HepG2 (cell line): ENCODE data around the gene SYT9. TPM values are rescaled to one million over a fixed set of nuclear protein-coding genes. Genes with fewer than 3 reads are reported as not detected.

ENCODE experiments used
- ATAC-seq: fragments of 200-7000 bp; cut with Tn5 transposase; 3 replicates; pipeline ENCODE4 v1.9.1; 2020; ENCODE audit warnings: mild to moderate bottlenecking, moderate library complexity
- BruUV-seq: library from RNA; stranded (reverse); fragments of 400-500 nt; replicated peaks from 2 replicates; lab custom pipeline; 2021; lab: Mats Ljungman, UMichigan
- CTCF ChIA-PET: fragments of 300-600 bp; formaldehyde crosslinking; extraction: SDS; loops from one replicate; lab custom pipeline; 2021; ENCODE audit warnings: low total read pairs, inconsistent platforms, low intra/inter-chr PET ratio; lab: Yijun Ruan, JAX
- POLR2A ChIA-PET: fragments of 350-600 bp; sonication (Branson Sonifier 250); formaldehyde crosslinking; loops from one replicate; lab custom pipeline; 2020; ENCODE audit warnings: antibody characterized with exemption, inconsistent platforms; lab: Yijun Ruan, JAX
- DNase-seq: peaks from one replicate; pipeline ENCODE4 v3.0.0-alpha.2; 2015; ENCODE audit warnings: low spot score
- FAIRE-seq: peaks from 3 replicates; lab custom pipeline; 2011; peaks lifted over from hg19 to GRCh38; lab: Jason Lieb, UNC
- H2AFZ ChIP-seq: one replicate; pipeline ENCODE4 v1.6.1; 2011; ENCODE audit warnings: low read length, inconsistent platforms
- H3K27ac ChIP-seq: fragments of 300-600 bp; 3 replicates; pipeline ENCODE4 v1.8.0; 2011; ENCODE audit warnings: mixed run types, mild to moderate bottlenecking, mixed read lengths, low read length, inconsistent platforms; ENCODE audit not compliant: insufficient read depth; ENCODE audit errors: extremely low read length
- H3K27me3 ChIP-seq, 2 experiments: fragments of 200-600 bp in 1 of 2; 2 replicates in 1 of 2; 3 replicates in 1 of 2; pipeline versions ENCODE4 v1.6.0 to v1.8.0; 2011; ENCODE audit warnings: low read length in 2 of 2, mild to moderate bottlenecking in 2 of 2, moderate library complexity in 2 of 2, inconsistent platforms in 1 of 2; ENCODE audit not compliant: insufficient read depth in 2 of 2, control insufficient read depth in 1 of 2
- H3K36me3 ChIP-seq, 2 experiments: fragments of 200-600 bp in 1 of 2; replicated peaks in 1 of 2; 2 replicates in 1 of 2; 3 replicates in 1 of 2; pipeline versions ENCODE4 v1.5.1 to v1.8.0; 2011; ENCODE audit warnings: low read length in 2 of 2, inconsistent platforms in 1 of 2; ENCODE audit not compliant: insufficient read depth in 2 of 2, control insufficient read depth in 1 of 2
- H3K4me1 ChIP-seq: 2 replicates; pipeline ENCODE4 v1.5.1; 2012; ENCODE audit warnings: low read length, inconsistent platforms; ENCODE audit not compliant: insufficient read depth
- H3K4me2 ChIP-seq: 2 replicates; pipeline ENCODE4 v1.6.0; 2011; ENCODE audit warnings: low read depth, low read length, inconsistent platforms
- H3K4me3 ChIP-seq, 3 experiments: fragments of 200-600 bp in 1 of 3; sonication (generic), shearing (Covaris generic) in 1 of 3; replicated peaks in 1 of 3; 2 replicates each; pipeline ENCODE4 v1.5.1; 2011 to 2016; ENCODE audit warnings: low read length in 3 of 3, inconsistent platforms in 2 of 3, low read depth in 2 of 3, mild to moderate bottlenecking in 2 of 3, control low read depth in 1 of 3, mixed read lengths in 1 of 3; ENCODE audit not compliant: insufficient read depth in 1 of 3
- H3K79me2 ChIP-seq: one replicate; pipeline ENCODE4 v1.6.1; 2011; ENCODE audit warnings: low read length, inconsistent platforms; ENCODE audit not compliant: insufficient read depth
- H3K9ac ChIP-seq: 2 replicates; pipeline ENCODE4 v1.6.0; 2011; ENCODE audit warnings: mild to moderate bottlenecking, low read depth, low read length, inconsistent platforms; ENCODE audit not compliant: insufficient read depth
- H3K9me3 ChIP-seq: 2 replicates; pipeline ENCODE4 v1.5.1; 2012; ENCODE audit warnings: mild to moderate bottlenecking, low read length
- H4K20me1 ChIP-seq: 2 replicates; pipeline ENCODE4 v1.6.0; 2011; ENCODE audit warnings: inconsistent platforms, mild to moderate bottlenecking, low read length, moderate library complexity; ENCODE audit not compliant: insufficient read depth
- AHR ChIP-seq: IDR thresholded peaks from 2 replicates; pipeline ENCODE4 v1.6.1; 2018; ENCODE audit warnings: missing genetic modification reagents, missing compliant biosample characterization
- HOXA9 ChIP-seq: sonication (generic); formaldehyde crosslinking; IDR thresholded peaks from 2 replicates; pipeline ENCODE4 v1.8.1; 2022; ENCODE audit warnings: missing genetic modification reagents, mild to moderate bottlenecking, moderate library complexity, borderline replicate concordance
- MLLT10 ChIP-seq: sonication (generic); formaldehyde crosslinking; IDR thresholded peaks from 2 replicates; pipeline ENCODE4 v1.4.0; 2020; ENCODE audit warnings: missing genetic modification reagents
- PHF20 ChIP-seq: sonication (generic); formaldehyde crosslinking; IDR thresholded peaks from 2 replicates; pipeline ENCODE4 v1.5.0; 2020; ENCODE audit warnings: mild to moderate bottlenecking, missing genetic modification reagents
- POLR2AphosphoS2 ChIP-seq: IDR thresholded peaks from 2 replicates; pipeline ENCODE4 v1.6.1; 2011; ENCODE audit warnings: low read depth, low read length, improper control_type of control experiment
- RFXAP ChIP-seq: sonication (generic); formaldehyde crosslinking; IDR thresholded peaks from 2 replicates; pipeline ENCODE4 v1.4.0; 2020; ENCODE audit warnings: missing genetic modification reagents, borderline replicate concordance
- SAFB2 ChIP-seq: sonication (generic); formaldehyde crosslinking; IDR thresholded peaks from 2 replicates; pipeline ENCODE4 v1.5.1; 2020; ENCODE audit warnings: missing genetic modification reagents, low read depth, mild to moderate bottlenecking, borderline replicate concordance
- SRSF1 ChIP-seq: fragments of 200-400 bp; formaldehyde crosslinking; optimal IDR thresholded peaks from 2 replicates; pipeline ENCODE3; 2017; ENCODE audit warnings: mild to moderate bottlenecking, low read depth, low read length, moderate library complexity
- STAG1 ChIP-seq: sonication (generic); formaldehyde crosslinking; IDR thresholded peaks from 2 replicates; pipeline ENCODE4 v1.4.0; 2020; ENCODE audit warnings: missing genetic modification reagents
- ZBTB37 ChIP-seq: sonication (generic); formaldehyde crosslinking; IDR thresholded peaks from 2 replicates; pipeline ENCODE4 v1.4.0; 2020; ENCODE audit warnings: mild to moderate bottlenecking, missing genetic modification reagents
- ZFP41 ChIP-seq: sonication (generic); formaldehyde crosslinking; IDR thresholded peaks from 2 replicates; pipeline ENCODE4 v1.4.0; 2020; ENCODE audit warnings: mild to moderate bottlenecking, missing genetic modification reagents, borderline replicate concordance
- ZNF329 ChIP-seq: sonication (generic); formaldehyde crosslinking; IDR thresholded peaks from 2 replicates; pipeline ENCODE4 v1.9.0; 2021; ENCODE audit warnings: low read depth, mild to moderate bottlenecking, missing genetic modification reagents
- ZNF891 ChIP-seq: sonication (generic); formaldehyde crosslinking; IDR thresholded peaks from 2 replicates; pipeline ENCODE4 v1.5.0; 2020; ENCODE audit warnings: mild to moderate bottlenecking, missing genetic modification reagents
- in situ Hi-C: cut with HindIII; loops from 2 replicates; pipeline ENCODE4 v1.10.0; 2017; ENCODE audit warnings: low pct_unique_long_range_greater_than_20kb; ENCODE audit not compliant: extremely low pct_ligation_motif_present
- intact Hi-C: fragments of 100-400 bp; cut with micrococcal nuclease; formaldehyde crosslinking; loops from one replicate; pipeline ENCODE4 v1.10.0; 2022; ENCODE audit not compliant: unreplicated experiment
- polyA plus RNA-seq, 8 experiments: library from polyadenylated mRNA; depleted of rRNA in 3 of 8; stranded (reverse) in 7 of 8; unstranded in 1 of 8; fragments of >200 nt; fragmentation: Illumina TruSeq in 4 of 8; extraction: Trizol in 4 of 8; gene quantifications; 2 replicates each; pipeline versions ENCODE4 v1.2.1 to v1.2.3, GENCODE V29; 2011 to 2016; ENCODE audit warnings: low read depth in 4 of 8, missing spikeins in 1 of 8, mixed read lengths in 1 of 8; ENCODE audit not compliant: insufficient read depth in 1 of 8
- total RNA-seq, 5 experiments: library from RNA; depleted of rRNA; stranded (reverse); fragments of >200 nt; fragmentation: Illumina TruSeq; extraction: Trizol; gene quantifications; 2 replicates each; pipeline ENCODE4 v1.2.3, GENCODE V29; 2016; ENCODE audit warnings: low read depth in 1 of 5
- TF ChIP-seq, protein P1 (sequence below): IDR thresholded peaks from 2 replicates; pipeline ENCODE4 v1.6.1; 2016; ENCODE audit warnings: low read depth, missing genetic modification reagents, missing compliant biosample characterization
- TF ChIP-seq, protein P2 (sequence below): sonication (generic); formaldehyde crosslinking; conservative IDR thresholded peaks from 2 replicates; pipeline ENCODE4 v1.4.0; 2020; ENCODE audit warnings: missing genetic modification reagents

The SYT9 gene
- total and polyA plus RNA-seq, 2 of the 13 experiments (the other 11 are each of a cell fraction or from before 2014, with no cell fraction given), result not detected

GRCh38 chr11:7383406-7383805, 131.7 kb downstream of the SYT9 start (continued):
- no peak for TF ChIP-seq HOXA9 (CRISPR knock-in tag)
- no peak for TF ChIP-seq POLR2AphosphoS2
- no peak for TF ChIP-seq RFXAP (CRISPR knock-in tag)
- TF ChIP-seq, protein P1, sequence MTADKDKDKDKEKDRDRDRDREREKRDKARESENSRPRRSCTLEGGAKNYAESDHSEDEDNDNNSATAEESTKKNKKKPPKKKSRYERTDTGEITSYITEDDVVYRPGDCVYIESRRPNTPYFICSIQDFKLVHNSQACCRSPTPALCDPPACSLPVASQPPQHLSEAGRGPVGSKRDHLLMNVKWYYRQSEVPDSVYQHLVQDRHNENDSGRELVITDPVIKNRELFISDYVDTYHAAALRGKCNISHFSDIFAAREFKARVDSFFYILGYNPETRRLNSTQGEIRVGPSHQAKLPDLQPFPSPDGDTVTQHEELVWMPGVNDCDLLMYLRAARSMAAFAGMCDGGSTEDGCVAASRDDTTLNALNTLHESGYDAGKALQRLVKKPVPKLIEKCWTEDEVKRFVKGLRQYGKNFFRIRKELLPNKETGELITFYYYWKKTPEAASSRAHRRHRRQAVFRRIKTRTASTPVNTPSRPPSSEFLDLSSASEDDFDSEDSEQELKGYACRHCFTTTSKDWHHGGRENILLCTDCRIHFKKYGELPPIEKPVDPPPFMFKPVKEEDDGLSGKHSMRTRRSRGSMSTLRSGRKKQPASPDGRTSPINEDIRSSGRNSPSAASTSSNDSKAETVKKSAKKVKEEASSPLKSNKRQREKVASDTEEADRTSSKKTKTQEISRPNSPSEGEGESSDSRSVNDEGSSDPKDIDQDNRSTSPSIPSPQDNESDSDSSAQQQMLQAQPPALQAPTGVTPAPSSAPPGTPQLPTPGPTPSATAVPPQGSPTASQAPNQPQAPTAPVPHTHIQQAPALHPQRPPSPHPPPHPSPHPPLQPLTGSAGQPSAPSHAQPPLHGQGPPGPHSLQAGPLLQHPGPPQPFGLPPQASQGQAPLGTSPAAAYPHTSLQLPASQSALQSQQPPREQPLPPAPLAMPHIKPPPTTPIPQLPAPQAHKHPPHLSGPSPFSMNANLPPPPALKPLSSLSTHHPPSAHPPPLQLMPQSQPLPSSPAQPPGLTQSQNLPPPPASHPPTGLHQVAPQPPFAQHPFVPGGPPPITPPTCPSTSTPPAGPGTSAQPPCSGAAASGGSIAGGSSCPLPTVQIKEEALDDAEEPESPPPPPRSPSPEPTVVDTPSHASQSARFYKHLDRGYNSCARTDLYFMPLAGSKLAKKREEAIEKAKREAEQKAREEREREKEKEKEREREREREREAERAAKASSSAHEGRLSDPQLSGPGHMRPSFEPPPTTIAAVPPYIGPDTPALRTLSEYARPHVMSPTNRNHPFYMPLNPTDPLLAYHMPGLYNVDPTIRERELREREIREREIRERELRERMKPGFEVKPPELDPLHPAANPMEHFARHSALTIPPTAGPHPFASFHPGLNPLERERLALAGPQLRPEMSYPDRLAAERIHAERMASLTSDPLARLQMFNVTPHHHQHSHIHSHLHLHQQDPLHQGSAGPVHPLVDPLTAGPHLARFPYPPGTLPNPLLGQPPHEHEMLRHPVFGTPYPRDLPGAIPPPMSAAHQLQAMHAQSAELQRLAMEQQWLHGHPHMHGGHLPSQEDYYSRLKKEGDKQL (CRISPR knock-in tag), result no peak
- TF ChIP-seq SRSF1, result no peak

DNA sequence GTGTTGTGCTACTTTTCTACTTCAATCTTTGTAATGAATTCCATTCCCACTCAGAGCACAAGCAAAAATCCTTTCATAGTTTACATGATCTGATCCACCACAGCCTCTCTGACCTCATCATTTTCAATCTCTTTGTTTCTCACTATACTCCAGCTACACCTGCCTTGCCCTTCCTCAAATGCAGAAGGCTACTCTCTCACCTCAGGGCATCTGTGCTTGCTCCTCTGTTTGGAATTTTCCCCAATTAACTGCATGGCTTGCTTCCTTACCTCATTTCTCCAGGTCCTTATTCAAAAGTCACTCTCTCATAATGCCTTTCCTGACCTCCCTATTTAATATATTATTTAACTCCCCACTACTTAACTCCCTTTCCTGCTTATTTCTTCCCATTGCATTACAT, 133.0 kb downstream of the SYT9 start:
- H3K9me3 ChIP-seq, result no peaks in the 10 kb centered on the region
- no peaks in the 10 kb centered on the region for H4K20me1 ChIP-seq
- H3K9ac ChIP-seq, result no peak overlapping the region
- H3K4me2 ChIP-seq, result no peak overlapping the region
- ChIA-PET CTCF (no interaction called here), POLR2A (no interaction called here)
- no peaks in the 10 kb centered on the region for H3K4me1 ChIP-seq
- intact Hi-C loops, result no loop called here
- H3K4me3 ChIP-seq, result no peak overlapping the region
- no peak overlapping the region for H3K27ac ChIP-seq
- in situ Hi-C loops, result no loop called here
- no peaks in the 10 kb centered on the region for H3K36me3 ChIP-seq
- BruUV-seq, result no TSS peak
- no peak for FAIRE-seq
- ATAC-seq, result no peak
- no peaks in the 10 kb centered on the region for H3K27me3 ChIP-seq
- no peak overlapping the region for H2AFZ ChIP-seq
- no peak for DNase-seq
- H3K79me2 ChIP-seq, result no peaks in the 10 kb centered on the region
- TF ChIP-seq PHF20 (CRISPR knock-in tag) (no peak), SAFB2 (no peak), ZBTB37 (CRISPR knock-in tag) (no peak), ZFP41 (CRISPR knock-in tag) (no peak), STAG1 (no peak), AHR (CRISPR knock-in tag) (no peak), ZNF891 (CRISPR knock-in tag) (no peak), MLLT10 (no peak), ZNF329 (no peak)
- TF ChIP-seq, protein P2, sequence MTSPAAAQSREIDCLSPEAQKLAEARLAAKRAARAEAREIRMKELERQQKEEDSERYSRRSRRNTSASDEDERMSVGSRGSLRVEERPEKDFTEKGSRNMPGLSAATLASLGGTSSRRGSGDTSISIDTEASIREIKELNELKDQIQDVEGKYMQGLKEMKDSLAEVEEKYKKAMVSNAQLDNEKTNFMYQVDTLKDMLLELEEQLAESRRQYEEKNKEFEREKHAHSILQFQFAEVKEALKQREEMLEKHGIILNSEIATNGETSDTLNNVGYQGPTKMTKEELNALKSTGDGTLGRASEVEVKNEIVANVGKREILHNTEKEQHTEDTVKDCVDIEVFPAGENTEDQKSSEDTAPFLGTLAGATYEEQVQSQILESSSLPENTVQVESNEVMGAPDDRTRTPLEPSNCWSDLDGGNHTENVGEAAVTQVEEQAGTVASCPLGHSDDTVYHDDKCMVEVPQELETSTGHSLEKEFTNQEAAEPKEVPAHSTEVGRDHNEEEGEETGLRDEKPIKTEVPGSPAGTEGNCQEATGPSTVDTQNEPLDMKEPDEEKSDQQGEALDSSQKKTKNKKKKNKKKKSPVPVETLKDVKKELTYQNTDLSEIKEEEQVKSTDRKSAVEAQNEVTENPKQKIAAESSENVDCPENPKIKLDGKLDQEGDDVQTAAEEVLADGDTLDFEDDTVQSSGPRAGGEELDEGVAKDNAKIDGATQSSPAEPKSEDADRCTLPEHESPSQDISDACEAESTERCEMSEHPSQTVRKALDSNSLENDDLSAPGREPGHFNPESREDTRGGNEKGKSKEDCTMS (CRISPR knock-in tag), result no peak
